K562 (cell line): Measurements from ENCODE around the gene PHF12. TPM values are rescaled to one million over a fixed set of nuclear protein-coding genes. Genes with fewer than 3 reads are reported as not detected.
A peak's percentile ranks its signal among the peaks of the same experiment; 100 is the strongest.

ENCODE experiments used
- ATF1 ChIP-seq, 2 experiments: fragments of 450-650 bp in 1 of 2; IDR thresholded peaks; 2 replicates each; pipeline ENCODE4 v1.6.1; 2016; ENCODE audit warnings: missing compliant biosample characterization in 1 of 2, missing genetic modification characterization in 1 of 2
- ATF2 ChIP-seq: sonication (generic); formaldehyde crosslinking; IDR thresholded peaks from 2 replicates; pipeline ENCODE4 v1.8.1; 2022; ENCODE audit warnings: missing genetic modification reagents
- E2F1 ChIP-seq: sonication (generic); formaldehyde crosslinking; IDR thresholded peaks from 2 replicates; pipeline ENCODE4 v1.8.1; 2023; ENCODE audit warnings: mild to moderate bottlenecking, missing genetic modification reagents, moderate library complexity
- GMEB1 ChIP-seq: fragments of 250-450 bp; sonication (Bioruptor Pico); IDR thresholded peaks from 2 replicates; pipeline ENCODE4 v1.4.0; 2020; ENCODE audit warnings: mild to moderate bottlenecking
- IRF9 ChIP-seq: fragments of 450-650 bp; IDR thresholded peaks from 2 replicates; pipeline ENCODE4 v1.6.1; 2016; ENCODE audit warnings: missing biosample characterization, missing genetic modification characterization
- LEF1 ChIP-seq: fragments of 450-650 bp; IDR thresholded peaks from 2 replicates; pipeline ENCODE4 v1.6.1; 2016; ENCODE audit warnings: mild to moderate bottlenecking
- MTA2 ChIP-seq: fragments of 450-650 bp; IDR thresholded peaks from 2 replicates; pipeline ENCODE4 v1.6.1; 2016; ENCODE audit warnings: low read depth
- NR2C2 ChIP-seq, 2 experiments: fragments of 200-800 bp in 1 of 2; sonication (Bioruptor generic) in 1 of 2; sonication (generic) in 1 of 2; formaldehyde crosslinking in 1 of 2; IDR thresholded peaks; 2 replicates each; pipeline versions ENCODE4 v1.6.1 to v1.8.0; 2016 to 2022; ENCODE audit warnings: mild to moderate bottlenecking in 1 of 2, missing compliant biosample characterization in 1 of 2, missing genetic modification characterization in 1 of 2, missing genetic modification reagents in 1 of 2
- PPARD ChIP-seq: fragments of 250-450 bp; sonication (Bioruptor Pico); IDR thresholded peaks from 2 replicates; pipeline ENCODE4 v1.8.0; 2022; ENCODE audit warnings: inconsistent platforms, mild to moderate bottlenecking, moderate library complexity
- SRSF7 ChIP-seq: fragments of 200-400 bp; formaldehyde crosslinking; optimal IDR thresholded peaks from 2 replicates; pipeline ENCODE3; 2017; ENCODE audit warnings: mild to moderate bottlenecking, low read depth, low read length
- ZBTB11 ChIP-seq, 3 experiments: fragments of 200-800 bp in 1 of 3; fragments of 250-450 bp in 1 of 3; fragments of 450-650 bp in 1 of 3; sonication (Bioruptor Pico) in 1 of 3; sonication (Bioruptor generic) in 1 of 3; formaldehyde crosslinking in 1 of 3; IDR thresholded peaks; 2 replicates each; pipeline versions ENCODE4 v1.6.1 to v1.8.0; 2016 to 2022; ENCODE audit warnings: mild to moderate bottlenecking in 2 of 3, missing genetic modification characterization in 2 of 3, missing compliant biosample characterization in 1 of 3, moderate library complexity in 1 of 3
- ZBTB34 ChIP-seq: fragments of 250-450 bp; sonication (Bioruptor Pico); IDR thresholded peaks from 2 replicates; pipeline ENCODE4 v1.8.0; 2021; ENCODE audit warnings: mild to moderate bottlenecking, moderate library complexity
- ZNF584 ChIP-seq: fragments of 200-800 bp; sonication (Bioruptor generic); IDR thresholded peaks from 2 replicates; pipeline ENCODE4 v1.6.1; 2016; ENCODE audit warnings: low read depth, mild to moderate bottlenecking, missing genetic modification characterization, missing compliant biosample characterization
- ZNF778 ChIP-seq: fragments of 450-650 bp; formaldehyde crosslinking; IDR thresholded peaks from 2 replicates; pipeline ENCODE4 v1.4.0; 2020; ENCODE audit warnings: mild to moderate bottlenecking, moderate library complexity
- polyA plus RNA-seq, 8 experiments: library from polyadenylated mRNA; depleted of rRNA in 4 of 8; stranded (reverse) in 5 of 8; unstranded in 3 of 8; fragments of >200 nt; fragmentation: Nextera tagmentation in 2 of 8; fragmentation: Illumina TruSeq in 1 of 8; extraction: Ambion mirVana in 2 of 8; extraction: Trizol in 1 of 8; gene quantifications; 2 replicates each; pipeline versions ENCODE4 v1.2.1 to v1.2.3, GENCODE V29; 2011 to 2014; ENCODE audit warnings: inconsistent platforms in 1 of 8, missing spikeins in 1 of 8
- total RNA-seq, 7 experiments: library from RNA; depleted of rRNA in 6 of 7; stranded (reverse); fragments of >200 nt in 6 of 7; fragmentation: Illumina TruSeq in 2 of 7; extraction: Trizol in 2 of 7; gene quantifications; 2 replicates each; pipeline versions ENCODE4 v1.2.1 to v1.2.3, GENCODE V29; 2011 to 2021; ENCODE audit warnings: low replicate concordance in 1 of 7

The PHF12 gene
- total and polyA plus RNA-seq, 9 of the 15 experiments (the other 6 are each of a cell fraction or from before 2014, with no cell fraction given): 0.82 to 31.3 (median 13.5) TPM

- TF ChIP-seq ZBTB34 (CRISPR knock-in tag): peak; percentile 56; the same call in 1 of the 2 replicates
- TF ChIP-seq LEF1: peak; percentile 99
- TF ChIP-seq ATF1 (CRISPR knock-in tag; IDR thresholded peaks at IDR 0.05): no peak
- peak; percentile 67 for TF ChIP-seq ATF1 (tag; IDR thresholded peaks at IDR 0.05)
- TF ChIP-seq IRF9 (tag): no peak
- TF ChIP-seq SRSF7: no peak
- peak; percentile 94 for TF ChIP-seq ZNF584 (CRISPR knock-in tag)
- peak in 1 of 3 experiments; percentile 89; a peak in 2 of 6 replicates for TF ChIP-seq ZBTB11 (CRISPR knock-in tag; IDR thresholded peaks at IDR 0.05)
- TF ChIP-seq GMEB1: peak; percentile 40; the same call in 1 of the 2 replicates
- no peak for TF ChIP-seq ZNF778
- TF ChIP-seq PPARD (CRISPR knock-in tag): no peak
- TF ChIP-seq MTA2: peak; percentile 100
- no peak for TF ChIP-seq NR2C2 (CRISPR knock-in tag; IDR thresholded peaks at IDR 0.05)
- peak; percentile 80 for TF ChIP-seq NR2C2 (tag; IDR thresholded peaks at IDR 0.05)
- peak; percentile 88 for TF ChIP-seq E2F1 (CRISPR knock-in tag)
- no peak for TF ChIP-seq ATF2 (CRISPR knock-in tag)
These were observed 86.1 kb downstream of the PHF12 start (continued) for GRCh38 chr17:28864991-28865849.
